Fibroblast of skin of left biceps (primary cell): ENCODE results near the gene SLC7A14.

ENCODE experiments used
- DNase-seq, 2 experiments: peaks; one replicate each; pipeline ENCODE4 v3.0.0-alpha.2; 2013; ENCODE audit warnings: low read depth in 2 of 2

SLC7A14 gene

GRCh38 chr3:170585937-170586310 lies at the start of gene SLC7A14:
TSS of gene SLC7A14 (minus strand) at chr3:170586075. CDS start at chr3:170526936, 59,139 bp downstream.
- DNase-seq = no peak

GRCh38 chr3:170635385-170635735 lies 49.5 kb upstream of the SLC7A14 start:
- no peak for DNase-seq

- no peak for DNase-seq
Measured at GRCh38 chr3:170634663-170635384, 48.9 kb upstream of the SLC7A14 start.

GRCh38 chr3:170633573-170633972 lies 47.7 kb upstream of the SLC7A14 start:
- no peak for DNase-seq

GRCh38 chr3:170632780-170633179 lies 46.9 kb upstream of the SLC7A14 start:
- peak; percentile 66 to 71 for DNase-seq

- DNase-seq = no peak
Measured at GRCh38 chr3:170631755-170632488, 46.0 kb upstream of the SLC7A14 start.

GRCh38 chr3:170623524-170623923 lies 37.6 kb upstream of the SLC7A14 start:
- no peak for DNase-seq

- DNase-seq = peak; percentile 92 to 94
Measured at GRCh38 chr3:170622369-170623159, 36.7 kb upstream of the SLC7A14 start.

- DNase-seq = no peak
Measured at GRCh38 chr3:170621256-170621655, 35.4 kb upstream of the SLC7A14 start.

- peak; percentile 70 to 74 for DNase-seq
Measured at GRCh38 chr3:170614214-170614966, 28.5 kb upstream of the SLC7A14 start.

GRCh38 chr3:170611751-170612150 lies 25.9 kb upstream of the SLC7A14 start:
- DNase-seq = no peak

- DNase-seq = no peak
Measured at GRCh38 chr3:170610321-170610884, 24.5 kb upstream of the SLC7A14 start.

GRCh38 chr3:170608475-170608874 lies 22.6 kb upstream of the SLC7A14 start:
- no peak for DNase-seq

GRCh38 chr3:170606675-170607074 lies 20.8 kb upstream of the SLC7A14 start:
- DNase-seq = no peak

GRCh38 chr3:170605490-170605889 lies 19.6 kb upstream of the SLC7A14 start:
- DNase-seq = no peak

GRCh38 chr3:170603770-170604510 lies 18.1 kb upstream of the SLC7A14 start:
- DNase-seq = no peak

- DNase-seq = no peak
Measured at GRCh38 chr3:170602556-170602955, 16.7 kb upstream of the SLC7A14 start.

GRCh38 chr3:170600005-170600624 lies 14.2 kb upstream of the SLC7A14 start:
- DNase-seq = no peak

GRCh38 chr3:170599091-170599490 lies 13.2 kb upstream of the SLC7A14 start:
- no peak for DNase-seq

- no peak for DNase-seq
Measured at GRCh38 chr3:170598091-170598502, 12.2 kb upstream of the SLC7A14 start.
